ENCODE results near the gene NUDT22. TPM values are rescaled to one million over a fixed set of nuclear protein-coding genes. Genes with fewer than 3 reads are reported as not detected.
A peak's percentile ranks its signal among the peaks of the same experiment; 100 is the strongest.

The NUDT22 gene
- total RNA-seq, 3 donors from 2014 or later: 34.2 to 58.0 (median 36.7) TPM

DNA sequence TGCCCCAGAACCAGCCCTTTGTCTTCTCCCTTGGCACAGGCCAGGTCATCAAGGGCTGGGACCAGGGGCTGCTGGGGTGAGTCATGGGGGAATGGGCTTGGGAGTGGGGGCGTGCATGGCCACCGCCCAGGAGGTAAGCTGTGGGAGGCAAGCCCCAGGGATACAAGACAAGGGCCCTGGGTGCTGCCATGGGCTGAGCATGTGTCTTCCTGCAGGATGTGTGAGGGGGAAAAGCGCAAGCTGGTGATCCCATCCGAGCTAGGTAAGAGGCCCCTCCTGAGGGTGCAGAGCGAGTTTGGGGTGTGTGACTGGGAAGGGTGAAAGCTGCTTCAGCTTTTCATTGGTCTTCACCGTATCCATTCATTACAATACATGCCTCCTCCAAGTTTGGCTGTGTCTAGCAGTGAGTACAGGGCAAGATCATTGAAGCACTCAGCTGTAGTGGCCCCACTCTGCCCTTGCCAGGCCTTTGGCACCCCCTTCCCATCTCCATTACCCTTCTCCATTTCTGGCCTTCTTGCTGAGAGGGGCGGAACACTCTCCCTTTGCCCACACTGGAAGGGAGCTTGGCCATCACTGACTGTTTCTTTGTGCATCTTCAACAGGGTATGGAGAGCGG is 17.3 kb downstream of the NUDT22 start:
- Histone ChIP-seq H3K36me3 (no peaks in the 10 kb centered on the region), H3K27ac (peak overlapping the region in 1 of 2 donors; percentile 17), H3K9me3 (no peaks in the 10 kb centered on the region), H3K4me1 (peaks cover 10 to 12% of the 10 kb centered on the region in 2 donors), H3K4me3 (no peak overlapping the region), H3K27me3 (no peaks in the 10 kb centered on the region)
- TF ChIP-seq POLR2AphosphoS5 (IDR thresholded peaks at IDR 0.05) (no peak), POLR2A (IDR thresholded peaks at IDR 0.05) (no peak)
- TF ChIP-seq, protein P1, sequence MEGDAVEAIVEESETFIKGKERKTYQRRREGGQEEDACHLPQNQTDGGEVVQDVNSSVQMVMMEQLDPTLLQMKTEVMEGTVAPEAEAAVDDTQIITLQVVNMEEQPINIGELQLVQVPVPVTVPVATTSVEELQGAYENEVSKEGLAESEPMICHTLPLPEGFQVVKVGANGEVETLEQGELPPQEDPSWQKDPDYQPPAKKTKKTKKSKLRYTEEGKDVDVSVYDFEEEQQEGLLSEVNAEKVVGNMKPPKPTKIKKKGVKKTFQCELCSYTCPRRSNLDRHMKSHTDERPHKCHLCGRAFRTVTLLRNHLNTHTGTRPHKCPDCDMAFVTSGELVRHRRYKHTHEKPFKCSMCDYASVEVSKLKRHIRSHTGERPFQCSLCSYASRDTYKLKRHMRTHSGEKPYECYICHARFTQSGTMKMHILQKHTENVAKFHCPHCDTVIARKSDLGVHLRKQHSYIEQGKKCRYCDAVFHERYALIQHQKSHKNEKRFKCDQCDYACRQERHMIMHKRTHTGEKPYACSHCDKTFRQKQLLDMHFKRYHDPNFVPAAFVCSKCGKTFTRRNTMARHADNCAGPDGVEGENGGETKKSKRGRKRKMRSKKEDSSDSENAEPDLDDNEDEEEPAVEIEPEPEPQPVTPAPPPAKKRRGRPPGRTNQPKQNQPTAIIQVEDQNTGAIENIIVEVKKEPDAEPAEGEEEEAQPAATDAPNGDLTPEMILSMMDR (IDR thresholded peaks at IDR 0.05): no peak
- no peak for DNase-seq (ENCODE audit: low spot score in 2 of 2)
- intact Hi-C loops (cut with DNase I; ENCODE audit: low total_unique reads): no loop called here

DNA sequence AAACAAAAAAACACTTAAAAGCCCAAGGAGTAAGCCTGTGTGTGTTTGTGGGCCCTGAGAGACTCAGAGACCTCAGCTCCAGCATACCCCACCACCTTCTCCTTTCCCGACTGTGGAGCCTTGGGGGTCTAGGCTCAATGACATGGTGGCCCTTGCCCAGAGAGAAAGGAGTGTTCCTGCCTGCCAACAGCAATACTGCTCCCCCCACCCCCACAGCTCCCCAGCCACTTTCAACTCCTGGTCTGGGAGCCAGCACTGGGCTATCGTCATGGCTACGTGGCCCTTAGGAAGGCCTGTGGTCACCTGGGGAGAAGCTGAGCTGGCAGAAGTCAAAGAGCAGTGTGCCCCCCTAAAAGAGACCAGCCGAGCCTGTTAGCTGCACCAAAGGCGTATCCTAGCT is 18.0 kb downstream of the NUDT22 start:
- Histone ChIP-seq H3K4me1 (peaks cover 10 to 12% of the 10 kb centered on the region in 2 donors), H3K9me3 (no peaks in the 10 kb centered on the region), H3K27me3 (no peaks in the 10 kb centered on the region), H3K4me3 (no peak overlapping the region), H3K36me3 (no peaks in the 10 kb centered on the region), H3K27ac (peak overlapping the region in 1 of 2 donors; percentile 17)
- intact Hi-C loops (cut with DNase I; ENCODE audit: low total_unique reads): no loop called here
- TF ChIP-seq POLR2AphosphoS5 (IDR thresholded peaks at IDR 0.05) (no peak), POLR2A (IDR thresholded peaks at IDR 0.05) (no peak)
- TF ChIP-seq, protein P1 (IDR thresholded peaks at IDR 0.05): no peak
- DNase-seq (ENCODE audit: low spot score in 2 of 2): no peak

DNA sequence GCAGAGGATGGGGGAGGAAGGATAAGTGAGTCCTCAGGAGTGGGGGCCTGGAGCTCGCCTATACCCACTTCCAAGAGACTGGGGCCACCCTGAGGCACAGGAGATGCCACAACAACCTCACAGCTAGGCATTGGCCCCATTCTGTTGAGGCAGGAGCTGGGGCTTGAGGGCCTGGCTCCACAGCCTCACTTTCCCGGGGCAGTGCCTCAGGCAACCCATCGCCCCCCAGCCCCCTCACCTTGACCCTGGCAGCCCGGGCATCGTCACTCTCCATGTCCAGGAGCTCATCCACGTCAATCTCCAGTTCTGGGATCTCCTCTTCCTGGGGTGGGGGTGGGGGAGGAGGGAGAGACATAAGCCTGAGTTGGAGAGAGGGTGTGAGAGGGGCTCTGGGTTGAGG is 18.9 kb downstream of the NUDT22 start:
- Histone ChIP-seq H3K27me3 (no peaks in the 10 kb centered on the region), H3K4me3 (peak overlapping the region; percentile 3 to 91 (median 76)), H3K36me3 (no peaks in the 10 kb centered on the region), H3K4me1 (peaks cover 10 to 12% of the 10 kb centered on the region in 2 donors), H3K9me3 (no peaks in the 10 kb centered on the region), H3K27ac (peak overlapping the region; percentile 73 to 84)
- intact Hi-C loops (cut with DNase I; ENCODE audit: low total_unique reads): no loop called here
- TF ChIP-seq POLR2A (IDR thresholded peaks at IDR 0.05): no peak
- TF ChIP-seq, protein P1 (IDR thresholded peaks at IDR 0.05): no peak
- no peak for TF ChIP-seq POLR2AphosphoS5 (IDR thresholded peaks at IDR 0.05)
- no peak for DNase-seq (ENCODE audit: low spot score in 2 of 2)

DNA sequence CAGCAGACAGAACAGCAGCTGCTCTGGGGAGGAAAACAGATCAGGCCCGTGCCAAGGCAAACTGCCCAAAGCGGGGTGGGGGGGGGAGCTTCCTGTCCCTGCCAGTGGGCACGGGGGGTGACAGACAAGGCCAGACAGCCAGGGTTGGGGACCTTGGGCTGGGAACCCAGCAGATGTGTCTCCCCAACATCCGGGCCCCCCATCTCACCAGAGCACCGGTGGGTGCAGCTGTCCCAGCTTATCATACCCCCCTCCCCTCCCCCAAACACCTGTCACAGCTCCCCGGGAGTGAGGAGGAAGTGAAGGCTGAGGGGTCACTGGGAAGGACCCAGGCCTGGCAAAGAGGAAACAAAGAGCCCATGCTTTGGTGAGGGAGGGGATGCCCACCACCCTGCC is 19.3 kb downstream of the NUDT22 start:
- H3K4me1 ChIP-seq: peaks cover 7 to 12% of the 10 kb centered on the region in 2 donors
- no peak for DNase-seq (ENCODE audit: low spot score in 2 of 2)

More for the DNA sequence above, 19.3 kb downstream of the NUDT22 start:
- intact Hi-C loops (cut with DNase I; ENCODE audit: low total_unique reads): no loop called here
- no peaks in the 10 kb centered on the region for H3K9me3 ChIP-seq
- H3K36me3 ChIP-seq: no peaks in the 10 kb centered on the region
- no peaks in the 10 kb centered on the region for H3K27me3 ChIP-seq
- peak overlapping the region; percentile 71 to 91 (median 76) for H3K4me3 ChIP-seq
- H3K27ac ChIP-seq: peak overlapping the region; percentile 73 to 84
- TF ChIP-seq POLR2A (IDR thresholded peaks at IDR 0.05) (no peak), POLR2AphosphoS5 (IDR thresholded peaks at IDR 0.05) (no peak)
- TF ChIP-seq, protein P1 (IDR thresholded peaks at IDR 0.05): no peak
